Measurements from ENCODE around the gene BCAS3. TPM values are rescaled to one million over a fixed set of nuclear protein-coding genes. Genes with fewer than 3 reads are reported as not detected.

Gene BCAS3
- total RNA-seq, 1 donor from 2014 or later = 25.6 TPM

Other genes starting within 250 kb of the BCAS3 start
- gene APPBP2, start 151.6 kb upstream of the BCAS3 start, total RNA-seq = 55.1 TPM
- 17.0 TPM for gene PPM1D, start 77.7 kb upstream of the BCAS3 start, total RNA-seq